ENCODE measurements around the gene LAMC3.

DNA sequence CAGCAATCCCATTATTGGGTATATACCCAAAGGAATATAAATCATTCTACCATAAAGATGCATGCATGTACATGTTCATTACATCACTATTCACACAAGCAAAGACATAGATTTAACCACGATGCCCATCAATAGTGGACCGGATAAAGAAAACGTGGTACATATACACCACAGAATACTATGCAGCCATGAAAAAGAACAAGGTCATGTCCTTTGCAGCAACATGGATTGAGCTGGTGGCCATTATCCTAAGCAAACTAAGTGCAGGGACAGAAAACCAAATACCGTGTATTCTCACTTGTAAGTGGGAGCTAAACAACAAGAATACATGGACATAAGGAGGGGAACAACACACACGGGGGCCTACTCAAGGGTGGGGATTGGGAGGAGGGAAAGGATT lies 33.8 kb upstream of the LAMC3 start:
- TF ChIP-seq EZH2 (IDR thresholded peaks at IDR 0.05) (no peak), EZH2phosphoT487 (IDR thresholded peaks at IDR 0.05) (no peak)
- TF ChIP-seq, protein P1, sequence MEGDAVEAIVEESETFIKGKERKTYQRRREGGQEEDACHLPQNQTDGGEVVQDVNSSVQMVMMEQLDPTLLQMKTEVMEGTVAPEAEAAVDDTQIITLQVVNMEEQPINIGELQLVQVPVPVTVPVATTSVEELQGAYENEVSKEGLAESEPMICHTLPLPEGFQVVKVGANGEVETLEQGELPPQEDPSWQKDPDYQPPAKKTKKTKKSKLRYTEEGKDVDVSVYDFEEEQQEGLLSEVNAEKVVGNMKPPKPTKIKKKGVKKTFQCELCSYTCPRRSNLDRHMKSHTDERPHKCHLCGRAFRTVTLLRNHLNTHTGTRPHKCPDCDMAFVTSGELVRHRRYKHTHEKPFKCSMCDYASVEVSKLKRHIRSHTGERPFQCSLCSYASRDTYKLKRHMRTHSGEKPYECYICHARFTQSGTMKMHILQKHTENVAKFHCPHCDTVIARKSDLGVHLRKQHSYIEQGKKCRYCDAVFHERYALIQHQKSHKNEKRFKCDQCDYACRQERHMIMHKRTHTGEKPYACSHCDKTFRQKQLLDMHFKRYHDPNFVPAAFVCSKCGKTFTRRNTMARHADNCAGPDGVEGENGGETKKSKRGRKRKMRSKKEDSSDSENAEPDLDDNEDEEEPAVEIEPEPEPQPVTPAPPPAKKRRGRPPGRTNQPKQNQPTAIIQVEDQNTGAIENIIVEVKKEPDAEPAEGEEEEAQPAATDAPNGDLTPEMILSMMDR (IDR thresholded peaks at IDR 0.05) = no peak

All from neural progenitor cell (in vitro differentiated cells).